GM13977 (cell line): ENCODE measurements around the gene CENPB.

Source experiments
- DNase-seq: peaks from one replicate; pipeline ENCODE4 v3.0.0; 2012; ENCODE audit warnings: low spot score
- CTCF ChIP-seq: IDR thresholded peaks from 2 replicates; pipeline ENCODE4 v1.5.1; 2012; ENCODE audit warnings: mild to moderate bottlenecking, control low read depth; ENCODE audit not compliant: insufficient read depth; ENCODE audit errors: extremely low read depth, missing control alignments
- in situ Hi-C: fragments of 300-500 bp; cut with MboI; formaldehyde crosslinking; loops from one replicate; pipeline ENCODE4 v1.12.0; 2022; ENCODE audit warnings: low sequenced_read_pairs, low pct_unique_long_range_greater_than_20kb, mixed read lengths, inconsistent platforms; ENCODE audit not compliant: unreplicated experiment

CENPB gene

GRCh38 chr20:3763671-3764601, 22.6 kb downstream of the CENPB start:
- no peak for DNase-seq
- TF ChIP-seq CTCF = no peak
- in situ Hi-C loops = no loop called here

DNA sequence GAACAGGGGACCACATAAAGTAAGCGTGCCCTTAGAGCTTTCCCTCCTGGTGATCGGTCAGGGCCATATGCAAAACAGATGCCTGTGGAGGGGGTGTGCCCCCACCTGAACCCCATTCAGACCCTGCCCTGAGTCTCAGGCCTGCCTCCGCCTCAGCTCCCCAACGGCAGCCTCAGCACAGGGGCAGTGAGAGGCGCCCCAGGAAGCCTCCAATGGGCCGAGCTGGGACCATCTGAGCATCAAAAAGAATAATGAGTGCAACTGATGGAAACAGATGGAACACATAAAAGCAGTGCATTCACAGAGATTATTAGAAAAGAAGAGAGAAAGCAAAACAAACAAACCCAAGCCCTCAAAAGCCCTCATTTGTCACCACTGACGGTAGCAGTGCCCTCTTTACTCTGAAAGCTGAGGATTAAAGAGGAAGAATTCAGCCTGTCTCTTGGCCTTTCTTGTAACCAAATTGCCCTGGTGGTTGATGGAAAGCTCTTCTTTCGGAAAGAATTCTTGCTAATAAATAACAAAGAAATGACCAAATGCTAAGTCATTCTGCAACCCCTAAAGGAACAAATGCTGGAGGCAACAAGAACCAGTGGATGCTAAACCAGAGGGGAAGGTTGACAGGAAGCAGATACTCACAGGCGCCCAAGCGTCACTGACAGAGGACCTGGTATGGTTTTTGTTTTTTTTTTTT, 25.7 kb downstream of the CENPB start:
- no peak for TF ChIP-seq CTCF
- DNase-seq = no peak
- in situ Hi-C loops = no loop called here

DNA sequence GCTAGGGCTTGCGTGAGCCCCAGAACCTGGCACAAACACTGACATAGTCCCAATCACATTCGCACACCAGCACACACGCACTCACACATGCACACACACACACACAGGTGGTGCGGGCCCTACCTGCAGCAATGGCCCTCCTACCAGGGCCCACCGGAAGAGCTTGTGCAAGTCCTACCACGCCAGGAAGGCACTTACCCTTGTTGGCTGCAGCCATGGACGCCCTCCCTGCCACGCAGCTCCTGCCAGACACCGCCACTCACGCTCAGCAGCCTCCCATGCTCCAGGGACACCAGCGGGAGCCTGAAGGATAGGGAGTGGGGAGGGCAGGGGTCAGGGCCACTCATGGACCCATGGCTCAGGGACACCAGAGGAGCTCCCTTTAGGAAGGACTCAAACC, 26.7 kb downstream of the CENPB start:
- in situ Hi-C loops = no loop called here
- no peak for DNase-seq
- TF ChIP-seq CTCF = no peak

GRCh38 chr20:3759316-3759823, 27.2 kb downstream of the CENPB start:
- TF ChIP-seq CTCF = no peak
- in situ Hi-C loops = no loop called here
- DNase-seq = no peak

GRCh38 chr20:3758566-3758965, 28.0 kb downstream of the CENPB start:
- no peak for DNase-seq
- in situ Hi-C loops = no loop called here
- no peak for TF ChIP-seq CTCF

GRCh38 chr20:3757268-3757667, 29.3 kb downstream of the CENPB start:
- in situ Hi-C loops = no loop called here
- no peak for DNase-seq
- no peak for TF ChIP-seq CTCF
